Measurements from ENCODE around the gene MED13L.

DNA sequence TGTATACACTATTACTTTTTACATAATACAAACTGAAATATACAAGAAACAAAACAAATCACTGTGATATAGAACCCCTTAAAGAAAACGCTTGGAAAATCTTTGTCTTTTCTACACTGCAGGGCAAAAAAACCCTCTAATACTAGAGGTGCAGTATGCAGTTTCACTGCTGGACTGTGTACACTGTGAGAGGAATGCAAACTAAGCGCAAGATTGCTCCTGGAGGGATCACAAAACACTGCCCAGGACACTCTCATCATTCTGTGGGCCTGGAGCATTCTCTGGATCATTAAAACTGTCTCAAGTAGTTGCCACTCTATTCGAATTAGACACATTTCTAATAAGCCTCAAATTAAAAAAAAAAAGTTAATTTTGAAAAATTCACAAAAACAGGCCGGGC is 217.6 kb downstream of the MED13L start:
- no peak for TF ChIP-seq CTCF (IDR thresholded peaks at IDR 0.05; ENCODE audit: insufficient read depth, low read length, poor library complexity, severe bottlenecking)
- TF ChIP-seq EZH2phosphoT487 (conservative IDR thresholded peaks at IDR 0.05; ENCODE audit: low read length): no peak

Data from SU-DHL-6 (cell line).